Neural progenitor cell (in vitro differentiated cells): ENCODE results near the gene RNF225.

Source experiments
- CTCF ChIP-seq: fragments of 200-600 bp; sonication (generic); IDR thresholded peaks from 2 replicates; pipeline ENCODE4 v1.5.1; 2017; ENCODE audit warnings: antibody characterized with exemption, mild to moderate bottlenecking
- EZH2 ChIP-seq: fragments of 200-600 bp; sonication (generic); IDR thresholded peaks from 2 replicates; pipeline ENCODE4 v1.6.1; 2017; ENCODE audit warnings: antibody characterized with exemption, mild to moderate bottlenecking, moderate library complexity

- TF ChIP-seq CTCF (no peak), EZH2 (no peak)
Observed at GRCh38 chr19:58407658-58408151, 12.2 kb downstream of the RNF225 start.
